Type B pancreatic cell (in vitro differentiated cells): ENCODE measurements around the gene BGN. TPM values are rescaled to one million over a fixed set of nuclear protein-coding genes. Genes with fewer than 3 reads are reported as not detected.

Source experiments
- DNase-seq: peaks from one replicate; pipeline ENCODE4 v3.0.0; 2021; ENCODE audit warnings: mixed read lengths; ENCODE audit not compliant: unreplicated experiment; ENCODE audit errors: extremely low spot score
- H3K27ac Mint-ChIP-seq: 2 replicates; pipeline ENCODE4 v1.8.0; 2021; ENCODE audit warnings: mild to moderate bottlenecking, mixed read lengths
- H3K27me3 Mint-ChIP-seq: 2 replicates; pipeline ENCODE4 v1.8.0; 2021; ENCODE audit warnings: mixed read lengths
- H3K36me3 Mint-ChIP-seq: 2 replicates; pipeline ENCODE4 v1.8.0; 2021; ENCODE audit warnings: mixed read lengths
- H3K4me1 Mint-ChIP-seq: one replicate; pipeline ENCODE4 v1.8.0; 2021; ENCODE audit warnings: mixed read lengths; ENCODE audit not compliant: unreplicated experiment
- H3K4me3 Mint-ChIP-seq: 2 replicates; pipeline ENCODE4 v1.8.0; 2021; ENCODE audit warnings: mild to moderate bottlenecking, mixed read lengths
- H3K9me3 Mint-ChIP-seq: 2 replicates; pipeline ENCODE4 v1.8.0; 2021; ENCODE audit warnings: mixed read lengths
- CTCF ChIP-seq: fragments of 200-600 bp; sonication (generic); conservative IDR thresholded peaks from 2 replicates; pipeline ENCODE4 v1.5.0; 2021; ENCODE audit warnings: antibody characterized with exemption, mild to moderate bottlenecking
- total RNA-seq: library from RNA; stranded (reverse); gene quantifications from 2 replicates; pipeline ENCODE4 v1.2.1, GENCODE V29; 2021; ENCODE audit warnings: low replicate concordance

Gene BGN
- total RNA-seq, 1 donor from 2014 or later: 29.6 TPM

- Mint-ChIP-seq H3K4me3 (no peak overlapping the region), H3K36me3 (peaks cover 8% of the 10 kb centered on the region), H3K4me1 (no peaks in the 10 kb centered on the region), H3K9me3 (no peaks in the 10 kb centered on the region), H3K27me3 (no peaks in the 10 kb centered on the region), H3K27ac (no peak overlapping the region)
- DNase-seq: no peak
- TF ChIP-seq CTCF: no peak
Observed at GRCh38 chrX:153502796-153503195, 8.0 kb downstream of the BGN start.

- H3K27me3 Mint-ChIP-seq: no peaks in the 10 kb centered on the region
- no peak overlapping the region for H3K4me3 Mint-ChIP-seq
- no peak for DNase-seq
- no peak for TF ChIP-seq CTCF
- no peaks in the 10 kb centered on the region for H3K9me3 Mint-ChIP-seq
- no peaks in the 10 kb centered on the region for H3K4me1 Mint-ChIP-seq
- peaks cover 8% of the 10 kb centered on the region for H3K36me3 Mint-ChIP-seq
- H3K27ac Mint-ChIP-seq: no peak overlapping the region
Observed at GRCh38 chrX:153504445-153505016, 9.8 kb downstream of the BGN start.

GRCh38 chrX:153505361-153505760 is 10.6 kb downstream of the BGN start:
- Mint-ChIP-seq H3K4me3 (no peak overlapping the region), H3K27me3 (no peaks in the 10 kb centered on the region), H3K27ac (no peak overlapping the region), H3K9me3 (no peaks in the 10 kb centered on the region), H3K4me1 (no peaks in the 10 kb centered on the region), H3K36me3 (peaks cover 7% of the 10 kb centered on the region)
- no peak for DNase-seq
- no peak for TF ChIP-seq CTCF

- no peaks in the 10 kb centered on the region for H3K36me3 Mint-ChIP-seq
- no peaks in the 10 kb centered on the region for H3K4me1 Mint-ChIP-seq
- no peaks in the 10 kb centered on the region for H3K27me3 Mint-ChIP-seq
- TF ChIP-seq CTCF: peak; percentile 87
- no peak overlapping the region for H3K4me3 Mint-ChIP-seq
- H3K27ac Mint-ChIP-seq: no peak overlapping the region
- H3K9me3 Mint-ChIP-seq: no peaks in the 10 kb centered on the region
- DNase-seq: peak; percentile 87
Observed at GRCh38 chrX:153507484-153508178, 12.9 kb downstream of the BGN start.

- H3K27me3 Mint-ChIP-seq: no peaks in the 10 kb centered on the region
- H3K9me3 Mint-ChIP-seq: no peaks in the 10 kb centered on the region
- H3K27ac Mint-ChIP-seq: no peak overlapping the region
- H3K36me3 Mint-ChIP-seq: no peaks in the 10 kb centered on the region
- H3K4me1 Mint-ChIP-seq: no peaks in the 10 kb centered on the region
- DNase-seq: no peak
- no peak for TF ChIP-seq CTCF
- no peak overlapping the region for H3K4me3 Mint-ChIP-seq
Observed at GRCh38 chrX:153509592-153509991, 14.8 kb downstream of the BGN start.
